GM12865 (cell line): ENCODE data around the gene ADRA2C.

ENCODE experiments used
- DNase-seq: peaks from one replicate; pipeline ENCODE4 v3.0.0; 2010; ENCODE audit warnings: low read depth
- H3K4me3 ChIP-seq: 2 replicates; pipeline ENCODE4 v1.5.1; 2011; ENCODE audit warnings: mild to moderate bottlenecking, low read depth, low read length, control low read depth
- TF ChIP-seq, protein P1 (sequence below): IDR thresholded peaks from 2 replicates; pipeline ENCODE4 v1.5.1; 2011; ENCODE audit warnings: low read length, control low read depth, low read depth, inconsistent platforms; ENCODE audit not compliant: insufficient read depth; ENCODE audit errors: missing control alignments

ADRA2C gene

GRCh38 chr4:3732076-3733028 is 33.8 kb upstream of the ADRA2C start:
- TF ChIP-seq, protein P1, sequence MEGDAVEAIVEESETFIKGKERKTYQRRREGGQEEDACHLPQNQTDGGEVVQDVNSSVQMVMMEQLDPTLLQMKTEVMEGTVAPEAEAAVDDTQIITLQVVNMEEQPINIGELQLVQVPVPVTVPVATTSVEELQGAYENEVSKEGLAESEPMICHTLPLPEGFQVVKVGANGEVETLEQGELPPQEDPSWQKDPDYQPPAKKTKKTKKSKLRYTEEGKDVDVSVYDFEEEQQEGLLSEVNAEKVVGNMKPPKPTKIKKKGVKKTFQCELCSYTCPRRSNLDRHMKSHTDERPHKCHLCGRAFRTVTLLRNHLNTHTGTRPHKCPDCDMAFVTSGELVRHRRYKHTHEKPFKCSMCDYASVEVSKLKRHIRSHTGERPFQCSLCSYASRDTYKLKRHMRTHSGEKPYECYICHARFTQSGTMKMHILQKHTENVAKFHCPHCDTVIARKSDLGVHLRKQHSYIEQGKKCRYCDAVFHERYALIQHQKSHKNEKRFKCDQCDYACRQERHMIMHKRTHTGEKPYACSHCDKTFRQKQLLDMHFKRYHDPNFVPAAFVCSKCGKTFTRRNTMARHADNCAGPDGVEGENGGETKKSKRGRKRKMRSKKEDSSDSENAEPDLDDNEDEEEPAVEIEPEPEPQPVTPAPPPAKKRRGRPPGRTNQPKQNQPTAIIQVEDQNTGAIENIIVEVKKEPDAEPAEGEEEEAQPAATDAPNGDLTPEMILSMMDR = no peak
- no peak for DNase-seq
- no peak overlapping the region for H3K4me3 ChIP-seq

GRCh38 chr4:3733195-3733594 is 33.0 kb upstream of the ADRA2C start:
- TF ChIP-seq, protein P1 = no peak
- H3K4me3 ChIP-seq = no peak overlapping the region
- DNase-seq = no peak

DNA sequence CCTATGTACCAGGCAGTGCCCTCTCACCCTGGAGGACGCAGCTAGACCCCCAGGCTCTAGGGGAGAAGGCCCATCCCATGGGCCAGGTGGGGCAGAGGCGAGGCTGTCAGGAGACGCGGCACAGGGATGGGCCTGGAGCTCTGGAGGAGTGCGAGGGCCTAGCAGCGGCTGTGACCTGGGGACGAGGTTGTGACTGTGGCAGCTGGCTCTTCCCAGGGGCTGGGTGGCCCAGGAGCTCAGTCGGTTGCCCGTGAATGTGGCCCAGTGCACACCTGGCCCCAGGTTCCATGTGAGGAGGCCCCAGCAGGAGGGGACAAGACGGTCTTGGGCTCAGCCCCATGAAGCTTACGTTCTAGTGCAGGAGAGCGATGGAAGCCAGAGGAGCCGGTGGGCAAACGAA is 31.0 kb upstream of the ADRA2C start:
- TF ChIP-seq, protein P1 = no peak
- no peak for DNase-seq
- no peak overlapping the region for H3K4me3 ChIP-seq

GRCh38 chr4:3736290-3736689 is 29.9 kb upstream of the ADRA2C start:
- no peak for DNase-seq
- TF ChIP-seq, protein P1 = no peak
- no peak overlapping the region for H3K4me3 ChIP-seq

DNA sequence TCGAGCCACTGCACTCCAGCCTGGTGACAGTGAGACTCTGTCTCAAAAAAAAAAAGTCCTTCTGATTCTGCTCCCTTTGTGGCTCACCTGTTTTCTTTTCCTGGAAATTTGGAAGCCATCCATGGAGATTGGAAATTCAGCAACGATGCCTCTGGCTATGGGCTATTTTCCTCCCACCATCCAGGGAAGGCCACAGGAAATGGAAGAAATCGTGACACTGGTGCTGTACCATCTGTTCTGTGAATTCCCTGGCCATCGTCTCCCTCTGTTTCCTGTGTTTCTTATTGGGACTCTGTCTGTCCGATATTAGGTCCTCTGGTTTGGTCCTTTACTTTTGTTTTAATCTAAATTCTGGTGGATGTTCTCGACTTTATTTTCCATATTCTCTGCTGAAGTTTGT is 29.4 kb upstream of the ADRA2C start:
- no peak for DNase-seq
- TF ChIP-seq, protein P1 = no peak
- H3K4me3 ChIP-seq = no peak overlapping the region

GRCh38 chr4:3739577-3739976 is 26.6 kb upstream of the ADRA2C start:
- TF ChIP-seq, protein P1 = no peak
- no peak for DNase-seq
- no peak overlapping the region for H3K4me3 ChIP-seq
